ENCODE measurements around the gene SLC44A1.

SLC44A1 gene

DNA sequence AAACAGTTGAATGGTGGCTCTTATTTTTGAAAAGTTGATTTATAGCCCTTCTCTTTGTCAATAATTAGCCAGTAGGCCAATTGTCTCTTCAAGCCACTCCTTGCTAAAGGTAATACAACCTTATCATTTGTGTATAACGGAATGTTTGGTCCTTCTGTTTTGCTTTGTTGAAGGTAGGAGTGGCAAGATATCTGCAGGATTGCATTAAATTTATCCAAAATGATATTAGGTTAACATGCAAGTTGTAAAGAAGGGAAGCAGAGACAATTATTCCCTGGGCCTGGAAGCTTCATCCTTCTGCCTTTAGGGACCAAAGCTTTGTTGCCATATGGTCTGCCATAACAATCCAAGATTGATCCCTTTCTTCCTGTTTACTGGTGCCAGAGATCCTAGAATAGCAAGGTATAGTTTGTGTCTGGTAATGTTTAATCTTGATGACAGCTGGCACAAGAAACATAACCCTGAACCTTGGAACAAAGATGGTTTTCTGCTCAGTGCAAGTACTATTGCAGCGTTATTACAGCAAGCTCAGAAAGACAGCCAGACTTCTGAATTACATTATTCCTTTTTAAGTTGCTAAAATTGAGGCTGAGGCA, 187.9 kb downstream of the SLC44A1 start:
- DNase-seq (ENCODE audit: low read depth), result no peak

DNA sequence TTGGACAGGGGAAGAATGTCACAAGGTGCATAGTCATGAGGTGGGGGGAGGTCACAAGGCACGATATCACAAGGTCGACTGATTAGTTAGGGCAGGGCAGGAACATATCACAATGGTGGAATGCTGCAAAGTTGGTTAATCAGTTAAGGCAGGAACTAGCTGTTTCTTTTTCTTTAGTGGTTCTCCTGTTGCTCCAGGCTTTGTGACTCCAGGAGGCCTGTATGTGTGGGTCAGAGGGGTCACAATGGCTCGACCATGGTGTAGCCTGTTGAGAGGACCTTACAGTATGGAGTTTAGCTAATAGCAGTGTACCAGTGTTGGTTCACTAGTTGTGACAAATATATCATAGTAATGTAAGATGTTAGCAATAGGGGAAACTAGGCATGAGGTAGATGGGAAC, 191.0 kb downstream of the SLC44A1 start:
- DNase-seq (ENCODE audit: low read depth), result no peak

DNA sequence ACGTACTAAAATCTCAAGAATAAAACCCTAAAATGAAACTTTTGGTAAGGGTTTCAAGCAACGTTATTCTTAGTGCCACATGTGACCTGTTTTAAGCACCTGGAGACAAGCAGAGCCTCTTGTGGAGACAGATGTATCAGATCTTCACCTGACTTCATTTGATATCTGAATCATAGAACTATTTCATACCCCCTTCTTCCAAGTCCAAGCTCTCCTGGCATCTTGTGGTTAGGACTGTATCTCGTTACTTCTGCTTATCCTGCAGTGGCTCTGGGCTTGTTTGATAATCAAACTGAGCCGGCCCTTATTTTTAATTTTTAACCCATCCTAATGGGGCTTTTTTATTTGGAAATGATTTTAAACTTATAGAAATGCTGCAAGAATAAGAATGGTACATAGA, 192.3 kb downstream of the SLC44A1 start:
- DNase-seq (ENCODE audit: low read depth), result no peak

DNA sequence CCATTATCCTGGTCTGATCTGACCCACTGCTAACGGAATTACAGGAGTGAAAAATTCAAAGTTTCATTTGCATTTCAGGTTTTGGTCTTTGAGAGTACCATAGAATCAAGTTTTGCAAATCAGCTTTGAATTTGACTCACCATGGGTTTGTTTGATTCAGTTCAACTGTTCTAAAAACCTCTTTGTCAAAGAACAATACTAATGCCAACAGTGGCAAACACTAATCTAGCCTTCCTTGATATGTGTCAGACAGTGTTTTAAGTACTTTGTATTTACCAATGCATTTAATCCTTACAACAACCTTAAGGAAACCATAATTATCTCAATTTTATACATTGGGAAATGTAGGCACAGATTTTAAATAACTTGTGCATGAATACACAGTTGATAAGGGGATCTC, 193.3 kb downstream of the SLC44A1 start:
- DNase-seq (ENCODE audit: low read depth), result no peak

DNA sequence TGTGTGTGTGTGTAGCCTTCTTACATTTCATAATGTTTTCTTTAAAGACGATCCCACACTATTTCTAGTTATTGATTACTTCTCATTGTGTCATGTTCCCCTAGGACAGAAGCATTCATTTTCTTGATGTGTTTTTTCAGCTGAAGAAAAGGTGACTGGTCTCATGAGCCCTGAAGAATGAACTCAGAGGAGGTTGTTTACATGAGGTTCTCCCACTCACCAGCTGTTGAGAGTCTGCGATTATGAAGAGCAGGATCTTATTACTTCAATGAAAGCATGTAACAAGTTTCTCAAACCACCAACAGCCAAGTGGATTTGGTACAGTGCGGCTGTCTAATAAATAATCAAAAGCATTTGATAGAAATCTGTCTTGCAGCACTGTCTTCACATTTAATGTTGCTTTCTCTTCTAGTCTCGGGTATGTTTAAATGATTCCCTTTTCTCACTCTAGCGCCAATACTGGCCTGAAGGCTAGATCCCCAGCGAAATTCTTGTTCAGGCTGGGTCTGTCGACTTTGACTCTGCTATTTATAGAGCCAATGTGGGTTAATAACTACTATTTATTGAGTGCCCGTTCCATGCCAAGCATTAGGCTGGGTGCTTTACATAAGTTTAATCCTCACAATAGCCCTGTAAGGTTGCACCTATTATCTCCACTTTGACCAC, 193.8 kb downstream of the SLC44A1 start:
- DNase-seq (ENCODE audit: low read depth), result peak; percentile 59

DNA sequence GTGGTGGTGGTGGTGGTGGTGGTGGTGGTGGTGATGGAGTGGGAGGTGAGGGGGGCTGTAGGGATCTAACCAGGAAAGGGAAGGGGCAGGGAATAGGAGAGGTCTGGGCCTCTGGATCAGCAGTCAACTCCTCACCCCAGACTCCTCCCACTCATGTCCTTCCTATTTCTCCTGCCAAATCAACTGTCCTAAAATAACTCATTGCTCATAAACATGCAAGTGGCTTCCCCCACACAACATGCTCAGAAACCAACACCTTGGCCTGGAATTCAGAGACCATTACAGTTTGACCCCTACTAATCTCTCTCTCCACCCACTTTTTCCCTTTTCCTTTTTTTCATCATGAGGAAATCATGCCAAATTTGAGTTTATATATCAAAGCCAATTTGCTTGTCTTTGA, 195.0 kb downstream of the SLC44A1 start:
- no peak for DNase-seq (ENCODE audit: low read depth)

DNA sequence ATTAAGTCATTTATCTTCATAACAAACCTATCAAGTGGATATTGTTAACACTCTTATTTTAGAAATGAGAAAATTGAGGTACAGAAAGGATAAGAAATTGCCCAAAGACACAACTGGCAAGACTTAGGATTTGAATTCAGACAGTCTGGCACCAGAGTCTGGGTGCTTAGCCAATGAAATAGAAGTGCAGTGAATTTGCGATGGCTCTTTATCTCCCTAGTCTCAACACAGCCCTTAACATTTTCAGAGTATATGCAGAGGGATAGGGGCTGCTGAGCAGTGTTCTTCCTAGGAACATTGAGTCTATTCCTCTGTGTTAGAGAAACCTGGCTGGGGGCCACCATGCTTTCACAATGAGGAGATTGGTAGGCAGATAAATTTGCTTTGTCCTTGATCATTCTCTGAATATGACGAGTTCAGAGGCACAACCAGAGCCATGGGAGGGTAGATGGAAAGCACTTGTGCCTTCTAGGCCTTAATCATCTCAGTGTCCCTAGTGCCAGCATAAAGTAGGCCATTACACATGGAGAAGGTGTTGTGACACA, 197.2 kb downstream of the SLC44A1 start:
- DNase-seq (ENCODE audit: low read depth), result no peak

DNA sequence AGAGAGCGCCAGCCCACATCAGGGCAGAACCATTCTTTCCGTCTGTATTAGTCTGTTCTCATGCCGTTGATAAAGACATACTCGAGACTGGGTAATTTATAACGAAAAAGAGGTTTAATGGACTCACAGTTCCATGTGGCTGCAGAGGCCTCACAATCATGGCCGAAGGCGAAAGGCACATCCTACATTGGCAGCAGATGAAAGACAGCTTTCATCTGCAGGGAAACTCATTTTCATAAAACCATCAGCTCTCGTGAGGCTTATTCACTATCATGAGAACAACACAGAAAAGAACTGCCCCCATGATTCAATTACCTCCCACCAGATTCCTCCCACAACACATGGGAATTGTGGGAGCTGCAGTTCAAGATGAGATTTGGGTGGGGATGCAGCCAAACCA, 198.7 kb downstream of the SLC44A1 start:
- DNase-seq (ENCODE audit: low read depth), result no peak

DNA sequence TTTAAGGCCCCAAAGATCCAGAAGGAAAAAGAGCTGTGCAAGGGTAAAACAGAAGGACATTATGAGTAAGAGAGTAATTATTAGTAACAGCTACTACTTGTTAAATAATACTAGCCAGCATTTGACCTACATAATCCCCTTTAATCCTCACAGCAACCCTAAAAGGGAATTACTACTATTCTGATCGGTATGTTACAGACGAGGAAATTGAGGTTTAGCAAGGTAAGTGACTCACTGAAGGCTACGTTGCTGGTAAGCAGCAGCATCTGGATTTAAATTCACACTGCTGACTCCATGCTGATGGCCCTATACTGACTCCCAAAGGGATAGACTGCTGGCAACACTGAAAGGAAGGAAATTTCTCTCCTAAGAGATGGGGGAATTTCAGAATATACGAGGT, 199.7 kb downstream of the SLC44A1 start:
- DNase-seq (ENCODE audit: low read depth), result no peak

DNA sequence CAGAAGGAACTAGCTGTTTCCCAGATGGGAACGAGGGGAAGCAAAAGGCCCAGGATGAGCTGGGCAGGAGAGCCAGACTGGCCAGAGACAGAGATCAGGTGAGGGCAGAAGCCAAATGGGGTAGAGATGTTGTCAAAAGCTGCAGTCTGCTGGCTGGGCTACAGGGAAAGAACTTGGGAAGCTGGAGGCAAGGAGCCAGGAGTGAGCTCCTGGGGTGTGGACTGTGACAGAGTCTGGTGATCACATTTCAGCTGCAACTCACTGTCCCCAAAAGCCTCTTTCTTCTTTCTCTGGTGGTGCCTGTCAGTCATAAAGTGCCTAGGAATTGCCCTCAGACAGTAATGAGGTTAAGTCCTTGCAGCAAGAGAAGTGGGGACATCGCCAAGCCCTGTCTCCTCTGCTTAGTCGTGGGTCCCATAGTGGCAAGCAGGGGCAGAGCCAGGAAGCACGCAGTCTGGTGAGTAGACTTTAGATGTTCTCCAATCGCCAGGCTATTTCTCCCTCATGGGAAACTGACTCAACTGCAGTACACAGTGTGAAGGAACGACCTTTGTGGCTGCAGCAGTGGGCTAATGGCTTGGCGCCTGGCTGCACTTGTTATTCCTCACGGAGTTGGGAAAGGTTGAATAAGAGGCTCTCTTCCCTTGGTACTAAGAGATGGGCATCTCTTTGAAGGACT, 200.9 kb downstream of the SLC44A1 start:
- DNase-seq (ENCODE audit: low read depth), result peak; percentile 20

DNA sequence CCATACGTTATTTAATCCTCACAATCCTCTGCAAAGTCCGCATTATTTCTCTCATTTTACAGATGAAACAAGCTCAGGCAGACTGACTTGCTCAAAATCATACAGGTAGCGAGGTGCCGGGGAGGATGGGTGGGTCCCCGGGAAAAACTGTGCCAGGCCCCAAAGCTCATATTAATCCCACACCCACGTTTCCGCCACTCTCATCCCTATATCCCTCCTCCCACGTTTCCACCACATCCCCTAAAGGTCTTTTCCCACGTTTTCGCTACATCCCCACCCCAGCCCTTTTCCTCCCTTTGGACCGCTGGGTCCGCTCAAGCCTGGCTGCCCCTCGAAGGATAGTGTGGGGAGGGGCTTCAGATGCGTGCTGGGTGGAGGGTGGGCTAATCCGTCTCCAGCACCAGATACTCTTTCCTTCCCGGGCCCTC, 202.9 kb downstream of the SLC44A1 start:
- DNase-seq (ENCODE audit: low read depth), result no peak

DNA sequence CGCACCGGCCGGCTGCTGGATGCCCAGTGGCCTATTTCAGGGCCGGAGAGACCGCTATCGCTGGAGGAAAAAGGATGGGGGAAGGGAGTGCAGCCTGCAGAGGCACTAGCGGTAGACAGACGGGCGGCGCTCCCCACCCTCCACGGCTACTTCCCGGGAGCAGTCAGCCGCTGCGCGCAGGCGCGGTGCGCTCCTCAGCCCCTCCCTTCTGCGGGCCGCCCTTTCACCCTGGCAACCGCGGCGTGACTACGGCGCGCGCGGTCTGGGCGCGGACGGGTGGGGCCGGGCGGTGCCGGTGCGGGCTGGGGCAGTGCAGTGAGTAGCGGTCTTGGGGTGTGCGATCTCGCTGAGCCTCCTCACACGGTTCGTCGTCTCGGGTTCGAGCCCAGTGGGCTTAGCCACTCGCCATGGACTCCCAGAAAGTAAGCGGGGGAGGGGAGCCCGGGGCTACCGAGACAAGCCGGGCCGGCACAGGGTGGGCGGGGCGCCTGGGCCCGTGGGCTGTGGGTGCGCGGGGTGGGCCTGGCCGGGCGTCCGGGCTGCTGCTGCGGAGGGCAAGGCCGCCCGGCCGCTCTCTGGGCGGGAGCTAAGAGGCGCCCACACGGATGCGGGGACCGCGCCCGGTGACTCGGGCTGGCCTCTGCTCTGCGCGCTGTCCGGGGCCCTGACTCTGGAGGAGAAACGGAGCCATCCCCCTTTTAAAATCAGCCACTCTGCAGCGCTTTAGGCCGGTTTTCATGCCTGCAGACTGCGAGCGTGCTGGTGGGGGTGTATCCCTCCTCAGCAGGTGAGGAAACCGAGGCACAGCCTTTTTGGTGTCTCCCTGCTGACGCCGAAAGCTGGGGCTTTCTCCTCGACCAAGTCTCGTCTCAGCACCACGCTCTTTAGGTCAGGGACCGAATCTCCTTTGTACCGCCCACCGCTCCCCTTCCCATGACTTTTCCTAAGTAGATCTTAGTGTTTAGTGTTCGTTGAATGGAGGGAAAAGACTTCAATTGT, 203.7 kb downstream of the SLC44A1 start, which contains the start of gene FSD1L:
FSD1L (plus strand) TSS at position 221 of the 999 bp plus-strand sequence; CDS start at position 408, 187 bp downstream.
- peak; percentile 90 for DNase-seq (ENCODE audit: low read depth)

DNA sequence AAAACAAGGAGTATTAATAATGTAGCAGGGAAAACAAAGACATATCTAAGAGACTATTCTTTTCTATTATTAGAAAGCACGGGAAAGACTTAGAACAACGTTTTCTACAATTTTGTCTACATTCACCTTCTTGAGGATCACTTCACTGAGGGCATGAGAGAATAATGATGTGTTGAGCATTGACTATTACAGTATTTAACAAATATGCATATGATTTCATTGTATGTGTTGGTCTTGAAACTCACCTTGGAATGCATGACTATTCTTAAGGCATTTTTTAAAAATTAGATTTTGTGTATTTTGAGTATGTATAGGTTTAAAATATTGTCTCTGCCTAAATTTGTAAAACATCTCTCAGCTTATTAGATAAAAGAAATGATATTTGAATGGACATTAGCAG, 204.6 kb downstream of the SLC44A1 start:
- no peak for DNase-seq (ENCODE audit: low read depth)

DNA sequence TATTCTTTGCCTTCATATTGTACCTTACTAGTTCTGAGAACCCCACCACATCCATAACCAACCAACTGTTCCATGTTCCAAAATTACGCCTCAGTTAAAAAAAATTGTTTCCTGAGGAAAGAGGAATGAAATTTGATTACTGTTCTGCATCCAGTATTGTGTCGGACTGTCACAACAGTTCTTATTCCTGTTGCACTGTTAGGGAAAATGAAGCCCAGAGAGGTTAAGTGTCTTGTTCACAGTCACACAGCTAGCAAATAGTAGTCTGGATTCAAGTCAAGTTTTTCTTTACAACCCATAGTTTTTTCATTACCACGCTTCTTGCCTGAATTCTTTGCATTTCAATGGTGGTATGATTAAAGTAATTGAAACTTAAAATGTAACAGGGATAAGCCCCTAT, 207.7 kb downstream of the SLC44A1 start:
- DNase-seq (ENCODE audit: low read depth), result no peak

DNA sequence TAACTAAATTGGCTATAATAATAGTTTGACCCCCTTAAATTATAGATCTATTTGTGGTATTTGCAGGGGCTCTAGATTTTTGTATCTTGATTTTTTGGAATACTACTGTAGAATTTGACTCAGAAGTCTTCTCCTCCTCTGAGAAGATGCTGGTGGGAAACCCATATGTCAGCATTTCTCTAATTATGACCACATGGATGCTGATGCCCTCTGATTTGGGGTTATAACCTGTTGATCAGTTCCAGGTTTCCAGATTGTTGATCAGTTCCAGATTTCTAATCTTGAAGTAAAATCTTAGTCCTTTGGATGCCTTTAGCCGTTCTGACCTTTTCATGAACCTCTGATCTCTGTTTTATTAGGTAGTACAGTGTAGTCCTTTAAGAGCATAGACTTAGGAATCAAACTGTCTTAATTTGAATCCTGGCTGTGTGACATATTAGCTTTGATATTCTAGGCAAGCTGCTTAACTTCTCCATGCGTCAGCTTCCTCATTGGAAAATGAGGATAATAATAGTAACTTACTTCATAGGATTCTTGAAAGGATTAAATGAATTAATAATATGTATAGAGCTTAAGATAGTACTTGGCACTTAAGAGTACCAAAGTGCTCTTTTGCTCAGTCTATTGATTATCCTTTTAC, 211.5 kb downstream of the SLC44A1 start:
- no peak for DNase-seq (ENCODE audit: low read depth)

DNA sequence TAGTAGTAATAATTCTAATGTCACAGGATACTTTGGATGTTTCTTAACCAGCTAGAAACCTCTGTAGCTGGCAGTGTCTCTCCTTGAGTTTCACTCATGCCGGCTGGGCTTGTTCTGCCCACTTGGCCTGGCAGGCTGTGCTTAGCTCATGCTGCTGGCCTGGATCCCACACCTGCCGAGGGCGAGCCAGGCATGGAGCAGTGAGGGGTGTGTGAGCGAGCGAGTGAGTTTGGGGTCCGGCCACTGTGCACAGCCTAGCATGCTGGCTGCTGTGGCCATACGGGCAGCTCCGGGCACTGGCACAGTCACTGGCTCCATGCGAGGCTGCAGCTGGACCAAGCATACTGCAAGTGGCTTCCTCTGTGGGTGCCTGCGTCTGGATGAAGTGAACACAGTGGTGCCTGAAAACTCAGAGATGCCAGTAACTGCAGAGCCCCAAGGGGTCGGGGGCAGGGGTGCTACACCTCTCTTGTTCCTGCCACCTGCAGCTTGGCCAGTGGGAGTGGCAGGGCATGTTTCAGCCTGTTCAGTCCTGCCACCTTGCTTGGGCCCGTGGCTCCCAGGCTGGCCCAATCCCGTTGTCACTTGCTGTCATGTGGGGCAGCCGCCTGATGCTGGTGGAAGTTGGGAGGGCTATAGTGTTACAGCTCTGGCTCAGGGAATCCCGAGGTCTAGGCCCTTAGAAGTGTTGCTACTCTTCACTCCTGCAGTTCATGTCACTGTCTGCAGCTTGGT, 213.3 kb downstream of the SLC44A1 start:
- no peak for DNase-seq (ENCODE audit: low read depth)

DNA sequence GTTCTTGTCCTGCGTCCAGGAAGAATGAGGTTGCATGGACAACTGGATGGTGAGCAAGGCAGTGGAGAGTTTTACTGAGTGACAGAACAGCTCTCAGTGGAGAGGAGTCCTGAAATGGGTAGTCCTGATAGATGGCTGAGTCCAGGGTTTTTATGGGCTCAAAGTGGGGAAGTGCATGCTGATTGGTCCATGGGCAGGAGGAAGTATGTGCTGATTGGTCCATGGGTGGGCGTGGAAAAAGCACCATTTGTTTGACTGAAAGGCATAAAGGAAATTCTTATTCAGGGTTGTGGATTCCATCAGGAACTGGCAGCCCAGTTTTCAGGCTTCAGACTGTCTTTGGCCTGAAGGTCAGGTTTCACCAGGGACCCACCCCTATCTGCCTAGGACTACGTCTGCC, 214.0 kb downstream of the SLC44A1 start:
- DNase-seq (ENCODE audit: low read depth), result no peak

DNA sequence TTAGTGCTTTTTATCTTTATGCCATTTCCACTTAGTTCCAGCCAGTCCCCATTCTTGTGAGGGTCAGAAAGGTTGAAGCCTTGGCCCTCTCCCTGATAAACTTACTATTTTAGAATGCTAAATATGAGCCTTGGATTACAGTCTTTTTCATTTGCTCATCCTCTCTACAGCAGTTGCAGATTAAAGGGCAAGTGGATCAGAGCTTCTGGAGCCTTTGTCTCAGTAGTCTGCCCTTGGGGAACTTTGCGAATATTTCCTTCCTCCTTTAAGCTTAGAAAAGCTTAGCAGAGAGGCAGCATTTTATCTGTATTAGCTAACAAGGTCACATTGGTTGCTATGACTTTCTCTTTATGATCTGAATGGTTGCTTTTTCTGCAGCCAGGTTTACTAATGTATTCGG, 214.9 kb downstream of the SLC44A1 start:
- DNase-seq (ENCODE audit: low read depth), result no peak

DNA sequence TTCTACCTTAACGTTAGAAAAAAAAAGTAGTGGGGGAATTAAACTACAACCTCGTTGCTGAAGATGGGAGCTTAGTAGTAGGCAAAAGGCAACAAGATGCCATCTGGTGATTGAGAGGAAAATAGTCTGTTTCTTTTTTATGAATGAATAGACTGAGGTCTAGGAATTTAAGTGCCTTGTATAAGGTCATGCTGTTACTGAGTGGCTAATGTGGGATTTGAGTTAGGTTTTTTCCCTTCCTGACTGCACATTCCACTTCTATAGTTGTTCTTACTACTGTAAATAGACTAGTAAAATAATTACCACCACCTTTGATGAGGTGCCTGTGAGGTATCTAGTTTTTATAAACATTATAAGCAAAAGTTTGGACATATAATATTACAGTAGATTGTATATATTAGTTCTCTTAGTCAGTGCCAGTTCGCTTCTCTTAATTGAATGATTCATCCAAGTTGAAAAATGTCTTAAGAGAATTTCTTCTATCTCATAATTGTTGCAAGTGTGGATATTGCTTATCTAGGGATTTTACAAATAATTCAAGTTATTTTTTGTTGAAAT, 222.5 kb downstream of the SLC44A1 start:
- peak; percentile 22 for DNase-seq (ENCODE audit: low read depth)

DNA sequence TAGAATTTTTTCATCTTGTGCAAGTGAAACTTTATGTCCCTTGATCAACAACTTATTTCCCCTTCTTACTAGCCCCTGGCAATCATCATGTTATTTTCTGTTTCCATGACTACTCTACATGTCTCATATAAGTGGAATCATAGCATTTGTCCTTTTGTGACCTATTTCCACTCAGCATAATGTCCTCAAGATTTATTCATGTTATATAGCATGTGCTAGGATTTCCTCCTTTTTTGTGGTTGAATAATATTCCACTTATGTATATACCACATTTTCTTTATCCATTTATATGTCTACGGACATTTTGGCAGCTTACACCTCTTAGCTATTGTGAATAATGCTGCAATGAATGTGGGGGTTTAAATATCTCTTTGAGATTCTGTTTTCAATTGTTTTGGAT, 224.4 kb downstream of the SLC44A1 start:
- DNase-seq (ENCODE audit: low read depth), result no peak

Data from fibroblast of gingiva (primary cell).